ENCODE data around the gene STX7.

STX7 gene

GRCh38 chr6:132476688-132477087 is 36.2 kb downstream of the STX7 start:
- no peak for DNase-seq (ENCODE audit: low read depth in 2 of 2)

- no peak for DNase-seq (ENCODE audit: low read depth in 2 of 2)
Measured at GRCh38 chr6:132475925-132476324, 37.0 kb downstream of the STX7 start.

- DNase-seq (ENCODE audit: low read depth in 2 of 2) = no peak
Measured at GRCh38 chr6:132471787-132472186, 41.1 kb downstream of the STX7 start.

- no peak for DNase-seq (ENCODE audit: low read depth in 2 of 2)
Measured at GRCh38 chr6:132466952-132467351, 46.0 kb downstream of the STX7 start.

GRCh38 chr6:132465530-132466485 is 47.1 kb downstream of the STX7 start:
- no peak for DNase-seq (ENCODE audit: low read depth in 2 of 2)

GRCh38 chr6:132464538-132465256 is 48.2 kb downstream of the STX7 start:
- DNase-seq (ENCODE audit: low read depth in 2 of 2) = no peak

GRCh38 chr6:132461958-132462357 is 51.0 kb downstream of the STX7 start:
- DNase-seq (ENCODE audit: low read depth in 2 of 2) = no peak

- no peak for DNase-seq (ENCODE audit: low read depth in 2 of 2)
Measured at GRCh38 chr6:132459605-132459952, 53.3 kb downstream of the STX7 start.

GRCh38 chr6:132458887-132459604 is 53.9 kb downstream of the STX7 start:
- no peak for DNase-seq (ENCODE audit: low read depth in 2 of 2)

- no peak for DNase-seq (ENCODE audit: low read depth in 2 of 2)
Measured at GRCh38 chr6:132456700-132457143, 56.2 kb downstream of the STX7 start.

GRCh38 chr6:132446855-132447241 is 66.1 kb downstream of the STX7 start:
- no peak for DNase-seq (ENCODE audit: low read depth in 2 of 2)

GRCh38 chr6:132446141-132446854 is 66.6 kb downstream of the STX7 start:
- DNase-seq (ENCODE audit: low read depth in 2 of 2) = no peak

GRCh38 chr6:132445201-132445951 is 67.5 kb downstream of the STX7 start:
- peak; percentile 65 to 70 for DNase-seq (ENCODE audit: low read depth in 2 of 2)

- peak in 1 of 2 experiments; percentile 33 for DNase-seq (ENCODE audit: low read depth in 2 of 2)
Measured at GRCh38 chr6:132443206-132443605, 69.7 kb downstream of the STX7 start.

GRCh38 chr6:132430110-132430509 is 82.8 kb downstream of the STX7 start:
- DNase-seq (ENCODE audit: low read depth in 2 of 2) = no peak

- DNase-seq (ENCODE audit: low read depth in 2 of 2) = no peak
Measured at GRCh38 chr6:132425176-132425575, 87.7 kb downstream of the STX7 start.

- no peak for DNase-seq (ENCODE audit: low read depth in 2 of 2)
Measured at GRCh38 chr6:132423839-132424238, 89.1 kb downstream of the STX7 start.

GRCh38 chr6:132418235-132418965 is 94.5 kb downstream of the STX7 start:
- no peak for DNase-seq (ENCODE audit: low read depth in 2 of 2)

GRCh38 chr6:132414761-132415160 is 98.2 kb downstream of the STX7 start:
- DNase-seq (ENCODE audit: low read depth in 2 of 2) = no peak

- DNase-seq (ENCODE audit: low read depth in 2 of 2) = no peak
Measured at GRCh38 chr6:132414322-132414721, 98.6 kb downstream of the STX7 start.
